Measurements from ENCODE around the gene HOXA13.

DNA sequence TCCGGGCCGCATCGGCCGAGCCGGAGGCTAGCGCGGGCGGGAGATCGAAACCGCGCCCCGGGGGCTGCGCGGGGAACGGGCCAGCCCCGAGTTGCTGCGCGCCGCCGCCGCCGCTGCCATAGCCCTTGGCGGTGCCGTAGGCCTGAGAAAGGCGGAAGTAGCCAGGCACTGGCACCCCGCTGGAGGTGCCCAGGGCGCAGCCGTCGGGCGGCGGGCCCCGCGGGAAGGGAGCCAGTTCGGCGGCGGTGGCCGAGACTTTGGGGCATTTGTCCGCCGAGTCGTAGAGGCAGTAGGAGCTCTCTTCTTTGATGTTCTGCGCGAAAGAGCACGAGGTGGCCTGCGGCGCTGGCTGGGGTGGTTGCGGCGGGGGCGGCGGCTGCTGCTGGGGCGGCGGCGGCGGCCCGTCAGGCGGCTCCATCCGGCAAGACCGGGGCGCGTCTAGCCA, 26.4 kb downstream of the HOXA13 start:
- TF ChIP-seq, protein P1, sequence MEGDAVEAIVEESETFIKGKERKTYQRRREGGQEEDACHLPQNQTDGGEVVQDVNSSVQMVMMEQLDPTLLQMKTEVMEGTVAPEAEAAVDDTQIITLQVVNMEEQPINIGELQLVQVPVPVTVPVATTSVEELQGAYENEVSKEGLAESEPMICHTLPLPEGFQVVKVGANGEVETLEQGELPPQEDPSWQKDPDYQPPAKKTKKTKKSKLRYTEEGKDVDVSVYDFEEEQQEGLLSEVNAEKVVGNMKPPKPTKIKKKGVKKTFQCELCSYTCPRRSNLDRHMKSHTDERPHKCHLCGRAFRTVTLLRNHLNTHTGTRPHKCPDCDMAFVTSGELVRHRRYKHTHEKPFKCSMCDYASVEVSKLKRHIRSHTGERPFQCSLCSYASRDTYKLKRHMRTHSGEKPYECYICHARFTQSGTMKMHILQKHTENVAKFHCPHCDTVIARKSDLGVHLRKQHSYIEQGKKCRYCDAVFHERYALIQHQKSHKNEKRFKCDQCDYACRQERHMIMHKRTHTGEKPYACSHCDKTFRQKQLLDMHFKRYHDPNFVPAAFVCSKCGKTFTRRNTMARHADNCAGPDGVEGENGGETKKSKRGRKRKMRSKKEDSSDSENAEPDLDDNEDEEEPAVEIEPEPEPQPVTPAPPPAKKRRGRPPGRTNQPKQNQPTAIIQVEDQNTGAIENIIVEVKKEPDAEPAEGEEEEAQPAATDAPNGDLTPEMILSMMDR (IDR thresholded peaks at IDR 0.05; ENCODE audit: low read depth, low read length, missing input control) = no peak
- TF ChIP-seq YY1 (IDR thresholded peaks at IDR 0.05) (no peak), GABPA (IDR thresholded peaks at IDR 0.05 in 1 of 2, conservative IDR thresholded peaks at IDR 0.05 in 1 of 2) (no peak), EGR1 (IDR thresholded peaks at IDR 0.05; ENCODE audit: low read depth in 2 of 2) (no peak)

Measured in liver (tissue), 3 donors.